Mesenchymal stem cell (in vitro differentiated cells and primary cell): ENCODE results near the gene SMIM41.

ENCODE experiments used
- DNase-seq: peaks from one replicate; pipeline ENCODE4 v3.0.0-alpha.2; 2013
- H2AFZ ChIP-seq: one replicate; pipeline ENCODE4 v1.6.1; 2013; ENCODE audit warnings: low read depth, mild to moderate bottlenecking, control low read depth, inconsistent platforms, low read length, moderate library complexity
- H2AK5ac ChIP-seq: 2 replicates; pipeline ENCODE4 v1.6.1; 2013; ENCODE audit warnings: low read length, moderate library complexity, mild to moderate bottlenecking, inconsistent platforms; ENCODE audit not compliant: severe bottlenecking
- H2BK120ac ChIP-seq: one replicate; pipeline ENCODE4 v1.6.1; 2013; ENCODE audit warnings: low read depth, mild to moderate bottlenecking, inconsistent platforms, low read length, moderate library complexity
- H2BK12ac ChIP-seq, 2 experiments: one replicate each; pipeline ENCODE4 v1.6.1; 2013; ENCODE audit warnings: inconsistent platforms in 2 of 2, low read length in 2 of 2, mild to moderate bottlenecking in 2 of 2, moderate library complexity in 2 of 2, control low read depth in 1 of 2
- H2BK15ac ChIP-seq: one replicate; pipeline ENCODE4 v1.6.1; 2013; ENCODE audit warnings: mild to moderate bottlenecking, low read depth, inconsistent platforms; ENCODE audit not compliant: poor library complexity, severe bottlenecking
- H2BK5ac ChIP-seq: 2 replicates; pipeline ENCODE4 v1.6.1; 2013; ENCODE audit warnings: low read depth, mild to moderate bottlenecking, low read length, control low read depth, inconsistent platforms; ENCODE audit not compliant: poor library complexity, severe bottlenecking
- H3K14ac ChIP-seq, 2 experiments: one replicate each; pipeline ENCODE4 v1.6.1; 2013; ENCODE audit warnings: inconsistent platforms in 2 of 2, low read length in 2 of 2, control low read depth in 1 of 2, mild to moderate bottlenecking in 1 of 2, moderate library complexity in 1 of 2
- H3K18ac ChIP-seq, 2 experiments: one replicate each; pipeline ENCODE4 v1.6.1; 2013; ENCODE audit warnings: inconsistent platforms in 2 of 2, low read length in 2 of 2, control low read depth in 1 of 2, low read depth in 1 of 2, mild to moderate bottlenecking in 1 of 2
- H3K23ac ChIP-seq, 2 experiments: one replicate each; pipeline ENCODE4 v1.6.1; 2013; ENCODE audit warnings: inconsistent platforms in 2 of 2, low read length in 2 of 2, mild to moderate bottlenecking in 2 of 2, moderate library complexity in 2 of 2, control low read depth in 1 of 2
- H3K27ac ChIP-seq: 2 replicates; pipeline ENCODE4 v1.5.1; 2013; ENCODE audit warnings: mild to moderate bottlenecking, moderate library complexity, low read length, control low read depth, inconsistent platforms; ENCODE audit not compliant: poor library complexity, severe bottlenecking
- H3K27me3 ChIP-seq, 2 experiments: 2 replicates each; pipeline versions ENCODE4 v1.6.1 to v1.7.0; 2013; ENCODE audit warnings: low read length in 2 of 2, mild to moderate bottlenecking in 2 of 2, moderate library complexity in 2 of 2, control low read depth in 1 of 2, inconsistent platforms in 1 of 2; ENCODE audit not compliant: control insufficient read depth in 1 of 2, insufficient read depth in 1 of 2
- H3K36me3 ChIP-seq, 2 experiments: 2 replicates each; pipeline versions ENCODE4 v1.6.1 to v1.7.0; 2013; ENCODE audit warnings: low read length in 2 of 2, control low read depth in 1 of 2, inconsistent platforms in 1 of 2, low read depth in 1 of 2, mild to moderate bottlenecking in 1 of 2; ENCODE audit not compliant: insufficient read depth in 2 of 2, control insufficient read depth in 1 of 2
- H3K4ac ChIP-seq, 2 experiments: one replicate each; pipeline ENCODE4 v1.6.1; 2013; ENCODE audit warnings: inconsistent platforms in 2 of 2, low read length in 2 of 2, mild to moderate bottlenecking in 2 of 2, moderate library complexity in 2 of 2, control low read depth in 1 of 2, low read depth in 1 of 2
- H3K4me1 ChIP-seq: 2 replicates; pipeline ENCODE4 v1.6.1; 2013; ENCODE audit warnings: low read depth, low read length, control low read depth; ENCODE audit not compliant: control insufficient read depth, insufficient read depth
- H3K4me2 ChIP-seq: 2 replicates; pipeline ENCODE4 v1.6.1; 2013; ENCODE audit warnings: low read length, mild to moderate bottlenecking, inconsistent platforms; ENCODE audit not compliant: poor library complexity, severe bottlenecking
- H3K4me3 ChIP-seq, 2 experiments: 2 replicates each; pipeline versions ENCODE4 v1.5.1 to v1.7.0; 2013; ENCODE audit warnings: low read length in 2 of 2, mild to moderate bottlenecking in 2 of 2, control low read depth in 1 of 2, low read depth in 1 of 2; ENCODE audit not compliant: insufficient read depth in 1 of 2
- H3K79me1 ChIP-seq: replicated peaks from 2 replicates; pipeline ENCODE4 v1.6.1; 2013; ENCODE audit warnings: mild to moderate bottlenecking, control low read depth, low read length, inconsistent platforms; ENCODE audit not compliant: poor library complexity, severe bottlenecking
- H3K9ac ChIP-seq: 2 replicates; pipeline ENCODE4 v1.7.0; 2013; ENCODE audit warnings: mild to moderate bottlenecking, low read length, moderate library complexity
- H3K9me3 ChIP-seq: 2 replicates; pipeline ENCODE4 v1.7.0; 2013; ENCODE audit warnings: mild to moderate bottlenecking, low read length; ENCODE audit not compliant: control insufficient read depth
- H4K8ac ChIP-seq: one replicate; pipeline ENCODE4 v1.6.1; 2013; ENCODE audit warnings: inconsistent platforms, mild to moderate bottlenecking, low read length, moderate library complexity
- H4K91ac ChIP-seq: one replicate; pipeline ENCODE4 v1.6.1; 2013; ENCODE audit warnings: mild to moderate bottlenecking, low read length, inconsistent platforms
- WGBS: methylation state at CpG from one replicate; pipeline ENCODE4 v1.1.7; 2013; ENCODE audit warnings: mixed read lengths; 5-methylcytosine and 5-hydroxymethylcytosine counted together

Gene SMIM41

DNA sequence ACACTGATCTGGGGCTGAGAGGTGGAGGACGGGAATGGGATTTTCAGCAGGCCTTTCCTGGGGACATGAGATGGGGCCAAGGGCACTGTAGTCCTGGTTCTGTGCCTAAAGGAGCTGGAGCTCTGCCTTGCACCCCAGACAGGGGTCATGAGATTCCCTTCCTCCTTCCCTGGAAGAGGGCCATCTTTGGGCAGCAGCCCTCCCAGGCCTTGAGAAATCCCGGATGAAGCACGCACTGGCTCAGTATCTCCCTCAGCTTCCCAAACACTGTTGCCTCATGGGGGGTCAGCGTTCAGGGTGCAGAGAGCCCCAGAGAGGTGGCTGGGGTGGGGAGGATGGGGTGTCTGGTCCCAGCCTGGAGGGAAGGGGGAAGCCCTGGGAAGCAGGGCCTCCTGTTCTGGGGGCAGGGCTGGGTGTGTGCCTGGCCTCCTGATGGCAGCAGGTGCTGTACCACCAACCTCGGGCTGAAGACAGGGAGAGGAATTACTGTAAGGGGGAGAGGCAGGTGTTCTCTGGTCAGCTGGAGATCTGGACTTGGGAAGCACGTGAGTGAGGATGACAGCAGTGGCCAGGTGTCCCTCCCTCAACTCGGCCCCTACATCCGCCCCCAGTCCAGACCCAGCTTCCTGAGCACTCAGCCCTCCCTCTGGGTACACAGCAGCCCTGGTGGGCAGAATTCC is 36.7 kb upstream of the SMIM41 start:
- WGBS: 94% methylated on average over 3 of the region's 8 CpGs
- H2BK15ac ChIP-seq: no peak overlapping the region

DNA sequence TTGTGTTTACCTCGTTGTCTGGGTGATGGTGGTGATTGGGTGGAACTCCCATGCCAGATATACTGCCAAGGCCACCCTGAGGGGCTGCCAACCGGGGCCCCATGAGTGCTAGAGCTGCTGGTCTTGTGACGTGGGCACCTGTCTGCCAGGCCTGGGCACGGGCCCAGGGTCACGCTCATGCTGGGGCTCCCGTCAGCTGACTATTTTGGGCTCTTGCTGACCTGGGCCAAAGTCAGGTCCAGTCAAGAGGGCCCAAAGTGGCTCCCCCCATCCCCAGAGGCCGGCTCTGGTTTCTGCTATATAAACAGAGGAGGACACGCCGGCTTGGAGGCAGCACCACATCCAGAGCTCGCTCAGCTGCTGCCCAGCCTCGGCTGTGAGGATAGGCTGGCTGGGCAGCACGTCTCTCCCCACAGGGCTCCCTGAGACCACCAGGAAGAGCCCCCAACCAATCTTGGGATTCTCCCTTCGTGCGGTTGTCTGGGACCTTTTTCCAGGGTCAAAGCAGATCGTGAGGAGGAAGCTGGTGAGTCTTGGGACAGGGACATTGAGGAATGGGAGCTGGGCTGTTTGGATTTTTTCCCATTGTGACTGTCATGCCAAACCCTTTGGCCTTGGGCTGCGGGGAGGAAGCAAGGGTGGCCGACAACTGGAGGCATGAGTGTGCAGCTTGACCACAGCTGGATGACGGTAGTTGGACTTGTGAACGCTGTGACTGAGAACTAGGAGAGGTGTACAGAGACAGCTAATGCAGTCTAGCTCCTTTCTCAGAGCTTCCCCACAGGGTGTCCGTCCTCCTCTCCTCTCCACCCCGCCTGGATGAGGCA is 35.9 kb upstream of the SMIM41 start:
- Histone ChIP-seq H3K4me1 (no peaks in the 10 kb centered on the region), H2BK15ac (no peak overlapping the region), H2BK120ac (no peak overlapping the region), H3K27me3 (no peaks in the 10 kb centered on the region), H3K27ac (no peak overlapping the region), H3K4me2 (no peak overlapping the region), H4K8ac (no peak overlapping the region), H4K91ac (no peak overlapping the region), H3K14ac (no peak overlapping the region), H3K9me3 (no peaks in the 10 kb centered on the region), H2BK12ac (no peak overlapping the region), H3K36me3 (no peaks in the 10 kb centered on the region), H3K18ac (no peak overlapping the region), H2AFZ (no peak overlapping the region), H3K4ac (no peak overlapping the region), H2AK5ac (no peak overlapping the region), H3K9ac (peak overlapping the region; percentile 74), H3K23ac (no peak overlapping the region), H3K4me3 (no peak overlapping the region), H2BK5ac (no peak overlapping the region), H3K79me1 (no peaks in the 10 kb centered on the region)
- 82% methylated on average over 21 of the region's 21 CpGs for WGBS
- DNase-seq: no peak

More for the DNA sequence above, 36.7 kb upstream of the SMIM41 start:
- H3K9ac ChIP-seq: no peak overlapping the region
- no peak overlapping the region for H2BK12ac ChIP-seq
- H3K4me2 ChIP-seq: no peak overlapping the region
- no peak for DNase-seq
- no peak overlapping the region for H2BK5ac ChIP-seq
- no peaks in the 10 kb centered on the region for H3K36me3 ChIP-seq
- no peak overlapping the region for H3K14ac ChIP-seq
- no peak overlapping the region for H2AFZ ChIP-seq
- H4K91ac ChIP-seq: no peak overlapping the region
- H3K23ac ChIP-seq: no peak overlapping the region
- no peaks in the 10 kb centered on the region for H3K79me1 ChIP-seq
- H3K4me3 ChIP-seq: no peak overlapping the region
- no peak overlapping the region for H3K18ac ChIP-seq
- H3K4me1 ChIP-seq: no peaks in the 10 kb centered on the region
- no peak overlapping the region for H2BK120ac ChIP-seq
- no peak overlapping the region for H3K27ac ChIP-seq
- H3K9me3 ChIP-seq: no peaks in the 10 kb centered on the region
- H4K8ac ChIP-seq: no peak overlapping the region
- H3K4ac ChIP-seq: no peak overlapping the region
- H2AK5ac ChIP-seq: no peak overlapping the region
- no peaks in the 10 kb centered on the region for H3K27me3 ChIP-seq

GRCh38 chr12:52044292-52044983 is 35.1 kb upstream of the SMIM41 start:
- Histone ChIP-seq H3K79me1 (no peaks in the 10 kb centered on the region), H3K18ac (no peak overlapping the region), H3K4me1 (no peaks in the 10 kb centered on the region), H3K4ac (no peak overlapping the region), H3K9me3 (no peaks in the 10 kb centered on the region), H2BK5ac (no peak overlapping the region), H3K14ac (no peak overlapping the region), H2AFZ (no peak overlapping the region), H4K91ac (no peak overlapping the region), H3K27me3 (no peaks in the 10 kb centered on the region), H2BK15ac (no peak overlapping the region), H2BK12ac (no peak overlapping the region), H3K27ac (no peak overlapping the region), H3K4me3 (peak overlapping the region in 1 of 2 experiments; percentile 50), H3K4me2 (no peak overlapping the region), H4K8ac (no peak overlapping the region), H3K23ac (no peak overlapping the region), H3K9ac (peak overlapping the region; percentile 74), H3K36me3 (no peaks in the 10 kb centered on the region), H2BK120ac (no peak overlapping the region), H2AK5ac (no peak overlapping the region)
- WGBS: 89% methylated on average over 18 of the region's 18 CpGs
- no peak for DNase-seq

DNA sequence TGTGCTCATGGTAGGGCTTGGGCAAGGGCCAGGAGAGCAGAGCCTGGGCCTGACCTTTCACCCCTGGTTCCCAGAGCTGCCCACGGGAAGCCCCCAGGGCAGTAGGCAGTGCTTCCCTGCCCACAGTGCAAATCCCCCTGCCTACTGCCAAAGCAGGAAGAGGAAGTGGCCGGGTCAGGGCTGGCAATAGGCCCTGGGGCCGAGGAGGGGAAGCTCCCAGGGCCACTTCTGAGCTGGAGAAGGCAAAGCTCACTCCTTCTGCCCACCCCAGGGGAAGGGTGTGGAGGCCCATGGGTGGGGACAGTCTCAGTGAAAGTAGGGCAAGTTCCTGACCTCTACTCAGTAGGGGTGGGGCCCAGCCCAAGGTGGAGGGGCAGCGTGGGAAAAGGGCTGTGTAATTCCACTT is 33.7 kb upstream of the SMIM41 start:
- Histone ChIP-seq H3K36me3 (no peaks in the 10 kb centered on the region), H3K14ac (peak overlapping the region in 1 of 2 experiments; percentile 44), H2BK5ac (no peak overlapping the region), H4K8ac (peak overlapping the region; percentile 4), H3K27me3 (no peaks in the 10 kb centered on the region), H3K27ac (no peak overlapping the region), H3K4me3 (no peak overlapping the region), H3K79me1 (no peaks in the 10 kb centered on the region), H3K9ac (peak overlapping the region; percentile 74), H2AK5ac (no peak overlapping the region), H3K4me2 (no peak overlapping the region), H3K4ac (peak overlapping the region in 1 of 2 experiments; percentile 3), H2BK120ac (no peak overlapping the region), H2BK15ac (no peak overlapping the region), H4K91ac (no peak overlapping the region), H3K23ac (no peak overlapping the region), H2AFZ (no peak overlapping the region), H3K9me3 (no peaks in the 10 kb centered on the region), H3K4me1 (peaks cover 8% of the 10 kb centered on the region), H2BK12ac (no peak overlapping the region), H3K18ac (no peak overlapping the region)
- 55% methylated on average over 3 of the region's 4 CpGs for WGBS
- DNase-seq: no peak
